DMS53 (cell line): ENCODE measurements around the gene INF2.

Source experiments
- DNase-seq: peaks from one replicate; lab custom pipeline; 2025; lab: John Stamatoyannopoulos, UW

INF2 gene

GRCh38 chr14:104703269-104703668, 13.9 kb downstream of the INF2 start:
- no peak for DNase-seq

- DNase-seq: no peak
These were observed 14.8 kb downstream of the INF2 start for GRCh38 chr14:104704252-104704651.

- DNase-seq: no peak
These were observed 16.1 kb downstream of the INF2 start for GRCh38 chr14:104705340-104706047.

- peak; percentile 18 for DNase-seq
These were observed 17.6 kb downstream of the INF2 start for GRCh38 chr14:104706733-104707607.

DNA sequence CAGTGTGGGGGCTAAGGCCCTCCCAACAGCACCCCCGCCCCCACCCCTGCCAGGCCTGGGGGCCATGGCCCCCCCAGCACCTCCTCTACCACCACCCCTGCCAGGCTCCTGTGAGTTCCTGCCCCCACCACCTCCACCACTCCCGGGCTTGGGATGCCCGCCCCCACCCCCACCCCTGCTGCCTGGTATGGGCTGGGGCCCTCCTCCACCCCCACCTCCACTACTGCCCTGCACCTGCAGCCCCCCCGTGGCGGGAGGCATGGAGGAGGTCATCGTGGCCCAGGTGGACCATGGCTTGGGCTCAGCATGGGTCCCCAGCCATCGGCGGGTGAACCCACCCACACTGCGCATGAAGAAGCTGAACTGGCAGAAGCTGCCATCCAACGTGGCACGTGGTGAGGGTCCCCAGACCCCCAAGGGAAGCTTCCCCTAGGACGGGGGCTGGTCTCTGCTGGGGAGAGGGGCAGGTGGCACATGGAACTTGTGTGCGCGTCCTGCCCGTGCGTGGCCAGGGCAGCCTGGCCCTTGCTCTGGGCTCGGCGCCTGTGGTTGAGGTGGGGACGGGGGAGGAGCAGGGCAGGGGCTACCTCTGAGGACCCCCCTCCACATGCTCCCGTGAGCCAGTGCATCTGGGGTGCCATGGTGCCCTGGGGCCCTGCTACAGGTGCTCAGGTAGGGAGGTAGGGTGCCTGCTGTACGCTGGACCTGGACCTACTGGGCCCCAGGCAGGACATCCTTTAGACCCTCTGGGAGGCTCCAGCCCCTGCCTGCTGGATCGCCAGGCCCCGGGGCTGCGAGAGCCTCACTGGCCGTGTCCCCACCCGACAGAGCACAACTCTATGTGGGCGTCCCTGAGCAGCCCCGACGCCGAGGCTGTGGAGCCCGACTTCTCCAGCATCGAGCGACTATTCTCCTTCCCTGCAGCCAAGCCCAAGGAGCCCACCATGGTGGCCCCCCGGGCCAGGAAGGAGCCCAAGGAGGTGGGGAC, 18.5 kb downstream of the INF2 start:
- DNase-seq: peak; percentile 34

DNA sequence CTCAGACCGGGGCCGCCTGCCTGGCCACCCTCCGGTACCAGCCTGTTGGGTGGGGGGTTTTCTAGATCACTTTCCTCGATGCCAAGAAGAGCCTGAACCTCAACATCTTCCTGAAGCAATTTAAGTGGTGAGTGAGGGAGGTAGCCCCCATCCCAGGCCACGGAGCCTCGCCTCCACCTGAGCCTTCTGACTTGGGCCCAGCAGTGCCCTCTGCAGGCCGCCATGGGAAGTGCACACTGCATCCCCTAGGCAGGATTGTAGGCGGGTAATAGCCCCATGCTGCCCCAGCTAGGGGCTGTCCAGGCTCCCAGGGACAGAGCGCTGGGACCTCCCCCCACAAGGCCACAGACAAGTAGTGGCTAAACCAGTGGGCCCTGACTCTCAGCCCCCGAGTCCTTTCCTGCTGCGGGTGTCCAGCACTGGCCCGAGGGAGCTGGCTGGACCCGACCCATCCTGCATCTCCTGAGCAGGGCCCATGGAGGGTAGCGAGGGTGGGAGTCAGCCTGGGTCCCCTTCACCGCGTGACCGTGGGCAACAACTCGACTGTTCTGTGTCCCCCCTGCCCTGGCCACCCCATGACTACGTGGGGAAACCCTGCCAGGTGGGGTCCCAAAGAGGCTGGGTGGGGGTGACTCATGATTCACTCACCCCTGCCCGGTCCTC, 19.3 kb downstream of the INF2 start:
- DNase-seq: peak; percentile 71

GRCh38 chr14:104709387-104710039, 20.1 kb downstream of the INF2 start:
- DNase-seq: no peak

DNA sequence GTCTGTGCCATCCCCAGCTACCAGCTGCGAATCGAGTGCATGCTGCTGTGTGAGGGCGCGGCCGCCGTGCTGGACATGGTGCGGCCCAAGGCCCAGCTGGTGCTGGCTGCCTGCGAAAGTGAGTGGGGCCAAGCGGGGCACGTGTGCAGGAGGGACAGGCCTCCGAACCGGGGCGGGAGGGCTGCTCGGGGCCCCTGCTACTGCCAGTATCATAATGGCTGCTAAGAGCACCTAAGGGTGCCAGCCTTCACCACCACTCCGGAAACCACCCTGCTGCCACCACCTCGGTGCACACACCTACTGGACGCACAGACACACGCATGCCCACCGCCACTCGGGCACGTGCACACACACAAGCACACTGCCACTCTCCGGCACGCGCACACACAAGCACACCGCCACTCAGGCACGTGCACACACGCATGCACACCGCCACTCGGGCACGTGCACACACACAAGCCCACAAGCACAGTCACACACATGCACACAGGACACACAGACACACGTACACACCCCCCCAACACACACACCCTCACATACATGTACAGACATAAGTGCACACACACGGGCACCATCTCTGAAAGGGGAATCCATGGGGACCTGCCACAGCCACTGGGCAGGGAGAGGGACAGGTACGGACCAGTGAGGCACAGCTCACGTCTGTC, 20.8 kb downstream of the INF2 start:
- no peak for DNase-seq

DNA sequence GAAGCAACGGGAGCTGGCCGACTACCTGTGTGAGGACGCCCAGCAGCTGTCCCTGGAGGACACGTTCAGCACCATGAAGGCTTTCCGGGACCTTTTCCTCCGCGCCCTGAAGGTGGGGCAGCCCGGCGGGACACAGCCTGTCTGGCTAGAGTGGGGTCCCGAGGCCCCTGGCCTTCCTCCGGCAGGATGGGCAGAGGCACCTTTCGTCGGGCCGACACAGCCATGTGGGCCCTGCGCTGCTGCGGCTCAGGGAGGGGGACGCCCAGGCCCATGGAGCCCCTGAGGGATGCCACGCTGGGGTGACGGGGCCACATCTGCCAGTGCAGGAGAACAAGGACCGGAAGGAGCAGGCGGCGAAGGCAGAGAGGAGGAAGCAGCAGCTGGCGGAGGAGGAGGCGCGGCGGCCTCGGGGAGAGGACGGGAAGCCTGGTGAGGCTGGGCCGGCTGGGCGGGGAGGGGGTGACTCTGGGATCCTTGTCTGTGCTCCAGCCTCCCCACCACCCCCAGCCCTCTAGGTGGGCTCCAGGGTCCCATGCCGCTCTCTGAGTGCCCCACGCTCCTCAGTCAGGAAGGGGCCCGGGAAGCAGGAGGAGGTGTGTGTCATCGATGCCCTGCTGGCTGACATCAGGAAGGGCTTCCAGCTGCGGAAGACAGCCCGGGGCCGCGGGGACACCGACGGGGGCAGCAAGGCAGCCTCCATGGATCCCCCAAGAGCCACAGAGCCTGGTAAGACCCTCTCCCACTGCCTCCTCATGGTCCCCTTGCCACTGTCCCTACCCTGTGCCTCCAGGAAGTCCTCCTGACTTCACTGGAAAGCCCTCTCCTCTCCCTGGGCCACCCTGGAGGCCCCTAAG, 23.7 kb downstream of the INF2 start:
- DNase-seq: no peak

- DNase-seq: no peak
These were observed 24.6 kb downstream of the INF2 start for GRCh38 chr14:104714066-104714465.

- no peak for DNase-seq
These were observed 25.3 kb downstream of the INF2 start for GRCh38 chr14:104714681-104715080.

DNA sequence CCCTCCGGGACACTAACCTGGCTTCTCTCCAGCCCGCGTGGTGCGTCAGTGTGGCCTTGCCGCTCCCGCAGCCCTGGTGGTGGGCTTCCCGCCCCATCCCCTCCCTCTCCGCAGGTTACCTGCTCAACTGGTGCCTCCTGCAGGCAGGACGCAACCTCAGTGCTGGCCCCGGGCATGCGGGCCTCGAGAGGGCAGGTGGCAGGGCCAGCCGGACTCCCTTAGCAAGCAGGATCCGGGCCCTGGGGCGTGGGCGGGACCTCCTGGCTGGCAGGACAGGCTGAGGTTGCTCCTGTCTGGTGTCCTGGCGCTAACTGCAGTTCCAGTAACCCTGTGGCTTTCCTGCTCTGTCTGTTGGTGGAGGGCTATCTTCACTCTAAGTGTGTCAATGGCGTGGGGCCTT, 26.0 kb downstream of the INF2 start:
- no peak for DNase-seq

- no peak for DNase-seq
These were observed 26.5 kb downstream of the INF2 start for GRCh38 chr14:104715871-104716270.

DNA sequence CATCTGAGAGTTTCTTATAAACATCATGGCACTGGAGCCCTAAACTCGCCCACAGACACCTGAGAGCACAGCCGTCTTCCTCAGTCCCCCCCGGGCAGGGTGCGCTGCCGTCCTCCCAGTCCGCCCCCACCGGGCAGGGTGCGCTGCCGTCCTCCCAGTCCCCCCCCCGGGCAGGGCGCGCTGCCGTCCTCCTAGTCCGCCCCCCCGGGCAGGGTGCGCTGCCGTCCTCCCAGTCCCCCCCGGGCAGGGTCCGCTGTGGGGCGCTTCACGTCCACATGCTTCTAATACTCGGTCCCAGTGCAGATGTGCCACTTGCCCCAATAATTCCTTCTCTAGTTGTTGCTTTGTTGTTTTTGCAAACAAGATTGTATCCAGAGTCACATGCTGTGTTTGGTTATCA, 27.7 kb downstream of the INF2 start:
- no peak for DNase-seq

GRCh38 chr14:104717646-104718045, 28.2 kb downstream of the INF2 start:
- no peak for DNase-seq

- no peak for DNase-seq
These were observed 28.7 kb downstream of the INF2 start for GRCh38 chr14:104718147-104718546.

DNA sequence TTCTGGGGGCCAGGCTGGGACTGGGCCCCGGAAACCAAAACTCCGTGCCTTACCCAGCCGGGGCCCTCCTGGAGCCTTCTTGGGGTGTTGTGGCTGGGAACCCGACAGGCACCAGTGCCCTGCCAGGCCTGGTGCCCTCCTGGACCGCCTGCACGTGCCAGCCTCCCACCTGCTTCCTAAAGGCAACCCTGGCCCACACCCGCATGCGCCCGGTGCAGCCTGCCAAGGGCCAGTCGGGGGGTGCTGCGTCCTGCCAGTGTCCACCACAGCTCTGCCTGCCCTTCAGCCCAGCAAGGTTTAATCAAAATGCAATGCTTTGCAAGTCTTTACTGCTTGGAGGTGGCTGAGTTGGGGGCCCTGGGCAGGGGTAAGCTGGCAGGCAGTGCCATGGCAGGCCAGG, 29.5 kb downstream of the INF2 start:
- no peak for DNase-seq

GRCh38 chr14:104719343-104719742, 29.9 kb downstream of the INF2 start:
- no peak for DNase-seq
